Epithelial cell of prostate (primary cell): ENCODE results near the gene HBP1.
A peak's percentile ranks its signal among the peaks of the same experiment; 100 is the strongest.
"Not testable (repeated sequence)": the region's sequence is repeated elsewhere in the genome, so short reads cannot be mapped to it uniquely, and the experiment has no call there.

ENCODE experiments used
- DNase-seq: peaks from one replicate; pipeline ENCODE4 v3.0.0-alpha.2; 2011; ENCODE audit warnings: low read depth, low spot score
- H3K27ac ChIP-seq: fragments of 450-650 bp; 2 replicates; pipeline ENCODE4 v1.5.1; 2017; ENCODE audit warnings: mild to moderate bottlenecking

Gene HBP1

DNA sequence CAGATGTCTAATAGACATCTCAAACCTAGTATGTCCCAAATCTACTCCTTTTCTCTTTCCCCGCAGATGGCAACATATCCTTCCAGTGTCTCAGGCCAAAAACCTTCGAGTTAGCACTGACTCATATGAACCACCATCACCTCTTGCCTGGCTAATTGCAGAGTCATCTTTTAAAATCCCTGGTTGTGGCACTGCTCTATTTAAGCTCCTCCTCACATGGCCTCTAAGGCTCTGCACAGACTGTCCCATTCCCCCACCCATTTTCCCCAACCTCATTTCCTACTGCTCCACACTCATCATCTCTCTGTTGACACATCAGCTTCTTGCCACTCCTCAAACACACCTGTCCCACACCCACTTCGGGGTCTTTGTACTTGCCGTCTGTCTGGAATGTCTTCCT is 16.8 kb upstream of the HBP1 start:
- H3K27ac ChIP-seq = no peak overlapping the region
- no peak for DNase-seq

DNA sequence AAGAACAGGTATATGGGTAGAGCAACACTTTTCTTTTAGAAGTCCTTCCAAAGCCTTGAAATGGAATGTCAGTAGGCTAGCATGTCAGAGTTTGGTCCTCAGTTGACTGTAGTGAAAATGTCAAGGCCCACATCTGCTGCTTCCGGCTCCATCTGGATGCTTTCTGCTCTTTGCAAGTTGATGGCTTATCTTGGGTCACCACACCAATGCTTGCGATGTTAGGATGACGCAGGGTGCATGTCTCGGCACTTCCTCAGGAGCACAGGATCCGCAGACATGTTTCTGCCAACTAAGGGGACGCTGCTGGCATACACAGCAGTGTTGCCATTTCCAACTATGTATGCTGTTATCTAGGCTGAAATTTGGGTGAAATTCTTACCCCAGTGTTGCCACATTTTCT is 14.0 kb upstream of the HBP1 start:
- no peak overlapping the region for H3K27ac ChIP-seq
- no peak for DNase-seq

DNA sequence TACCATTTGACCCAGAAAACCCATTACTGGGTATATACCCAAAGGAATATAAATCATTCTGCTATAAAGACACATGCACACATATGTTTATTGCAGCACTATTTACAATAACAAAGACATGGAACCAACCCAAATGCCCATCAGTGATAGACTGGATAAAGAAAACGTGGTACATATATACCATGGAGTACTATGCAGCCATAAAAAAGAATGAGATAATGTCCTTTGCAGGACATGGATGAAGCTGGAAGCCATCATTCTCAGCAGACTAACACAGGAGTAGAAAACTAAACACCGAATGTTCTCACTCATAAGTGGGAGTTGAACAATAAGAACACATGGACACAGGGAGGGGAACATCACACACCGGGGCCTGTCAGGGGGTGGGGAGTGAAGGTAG is 13.1 kb upstream of the HBP1 start:
- not testable (repeated sequence) for H3K27ac ChIP-seq, DNase-seq

DNA sequence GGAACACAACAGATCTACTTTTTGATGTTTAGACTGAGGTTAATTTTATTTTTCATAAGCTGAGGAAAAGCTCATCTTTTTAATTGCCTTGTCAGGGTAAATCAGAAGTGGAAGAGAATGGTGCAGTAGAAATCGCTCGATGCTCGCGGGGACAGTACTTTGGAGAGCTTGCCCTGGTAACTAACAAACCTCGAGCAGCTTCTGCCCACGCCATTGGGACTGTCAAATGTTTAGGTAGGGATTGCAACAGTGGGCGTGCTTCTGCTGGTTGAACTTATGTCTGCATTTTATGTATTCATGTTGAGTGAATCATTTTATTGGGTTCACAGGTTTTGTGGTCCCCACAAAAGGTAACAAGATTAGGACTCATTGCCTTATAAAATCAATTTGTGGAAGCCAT is 11.7 kb upstream of the HBP1 start:
- no peak for DNase-seq
- no peak overlapping the region for H3K27ac ChIP-seq

DNA sequence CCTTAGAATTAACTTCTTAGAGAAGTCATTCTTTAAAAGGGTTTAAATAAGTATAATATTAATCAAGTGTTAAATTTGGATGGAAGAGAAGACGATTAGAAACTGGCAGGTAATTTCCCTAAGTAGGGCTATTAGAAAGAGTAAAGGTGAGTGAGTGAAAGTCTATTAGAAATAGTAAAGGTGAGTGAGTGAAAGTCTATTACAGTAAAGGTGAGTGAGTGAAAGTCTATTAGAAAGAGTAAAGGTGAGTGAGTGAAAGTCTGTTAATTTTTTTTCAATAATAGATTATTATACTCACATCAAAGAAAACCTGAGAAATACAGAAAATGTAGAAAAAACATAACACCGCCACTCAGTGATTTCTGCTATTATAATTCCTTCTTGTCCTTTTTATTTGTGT is 10.8 kb upstream of the HBP1 start:
- no peak for DNase-seq
- H3K27ac ChIP-seq = no peak overlapping the region

DNA sequence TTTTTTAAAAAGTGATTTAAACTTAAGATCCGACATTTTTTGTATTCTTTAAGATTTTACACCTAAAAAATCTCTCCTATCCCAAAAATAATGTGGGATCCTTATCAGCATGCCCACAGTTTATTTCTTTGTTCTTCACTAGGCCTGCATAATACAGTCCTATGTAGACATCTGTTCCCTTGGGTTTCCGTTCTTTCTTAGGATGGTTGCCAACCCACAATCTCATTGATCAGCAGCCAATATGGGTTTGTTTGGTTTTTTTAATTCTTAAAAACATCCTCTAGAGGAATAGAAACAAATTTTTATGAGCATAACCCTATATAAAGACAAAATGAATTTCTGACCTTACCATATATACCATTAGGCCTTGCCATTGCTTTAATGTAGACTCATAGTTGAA is 8.4 kb upstream of the HBP1 start:
- no peak overlapping the region for H3K27ac ChIP-seq
- no peak for DNase-seq

DNA sequence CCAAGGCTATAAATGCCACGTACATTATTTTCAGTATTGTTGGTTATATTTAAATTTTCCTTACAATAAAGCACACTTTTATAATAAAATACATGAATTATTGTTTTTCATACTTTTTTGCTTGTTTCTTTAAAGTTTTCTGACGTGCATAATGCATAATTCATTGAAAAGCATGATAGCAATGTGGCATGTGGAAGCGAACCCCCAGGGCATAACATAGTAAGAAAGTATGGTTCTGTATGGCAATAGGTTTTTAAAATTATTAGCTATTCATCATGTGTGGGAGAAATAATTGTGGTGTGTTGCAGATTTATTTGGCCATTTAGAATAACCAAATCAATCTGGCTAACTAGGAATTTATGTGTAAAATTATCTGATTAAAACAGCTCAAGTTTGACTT is 7.4 kb upstream of the HBP1 start:
- no peak overlapping the region for H3K27ac ChIP-seq

DNA sequence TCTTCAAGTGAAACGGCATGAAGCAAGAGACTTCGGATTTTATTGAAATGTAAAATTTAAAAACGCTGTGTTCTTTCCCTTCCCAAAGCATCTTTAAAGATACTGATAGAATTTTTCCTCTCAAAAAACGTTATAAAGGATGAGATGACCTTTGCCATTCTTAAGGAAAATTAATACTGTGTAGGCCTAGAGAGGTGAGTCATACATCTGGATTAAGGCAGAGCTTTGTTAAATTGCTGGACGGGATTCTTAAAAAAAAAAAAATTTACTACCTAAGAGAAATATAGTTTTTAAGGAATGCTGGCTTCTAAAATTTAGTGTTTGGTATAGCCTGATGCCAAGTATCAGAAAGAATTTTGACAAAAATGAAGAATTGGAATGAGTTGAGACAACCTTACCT is 6.3 kb upstream of the HBP1 start:
- H3K27ac ChIP-seq = no peak overlapping the region
- no peak for DNase-seq

More for the DNA sequence above, 7.4 kb upstream of the HBP1 start:
- no peak for DNase-seq

DNA sequence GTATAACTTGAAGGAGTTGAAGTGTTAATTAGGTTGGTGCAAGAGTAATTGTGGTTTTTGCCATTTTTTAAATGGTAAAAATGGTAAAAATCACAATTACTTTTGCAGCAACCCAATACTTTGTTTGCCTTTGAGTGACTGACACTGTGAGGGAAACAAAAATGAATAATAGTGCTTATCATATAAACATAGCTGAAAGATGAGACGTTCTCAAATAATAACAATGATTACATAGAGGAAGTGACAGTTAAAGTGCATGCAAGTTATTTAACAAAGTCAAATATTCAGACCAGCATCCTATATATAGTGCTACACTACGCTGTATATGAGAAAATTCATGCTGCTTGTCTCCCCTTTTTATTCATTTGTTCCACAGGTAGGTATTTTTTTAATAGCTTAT is 4.7 kb upstream of the HBP1 start:
- no peak overlapping the region for H3K27ac ChIP-seq
- no peak for DNase-seq

DNA sequence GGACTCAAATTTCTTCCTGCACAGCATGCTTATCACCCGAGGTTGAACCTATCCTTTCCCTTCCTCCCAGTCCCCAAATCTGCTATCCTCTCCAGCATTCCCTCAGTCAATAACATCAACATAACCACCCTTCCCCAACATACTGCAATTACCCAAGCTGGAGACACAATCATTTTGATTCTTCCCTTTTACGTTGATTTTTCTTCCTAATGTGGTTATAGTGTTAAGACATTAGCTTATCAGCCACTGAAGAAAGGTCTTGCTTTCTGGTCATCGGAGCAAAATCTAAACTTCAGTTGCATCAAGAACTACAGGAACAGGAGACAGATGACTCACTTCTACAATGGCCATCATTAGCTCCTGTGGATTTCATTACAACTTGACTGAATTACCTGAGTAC is 3.5 kb upstream of the HBP1 start:
- no peak for DNase-seq
- H3K27ac ChIP-seq = no peak overlapping the region

DNA sequence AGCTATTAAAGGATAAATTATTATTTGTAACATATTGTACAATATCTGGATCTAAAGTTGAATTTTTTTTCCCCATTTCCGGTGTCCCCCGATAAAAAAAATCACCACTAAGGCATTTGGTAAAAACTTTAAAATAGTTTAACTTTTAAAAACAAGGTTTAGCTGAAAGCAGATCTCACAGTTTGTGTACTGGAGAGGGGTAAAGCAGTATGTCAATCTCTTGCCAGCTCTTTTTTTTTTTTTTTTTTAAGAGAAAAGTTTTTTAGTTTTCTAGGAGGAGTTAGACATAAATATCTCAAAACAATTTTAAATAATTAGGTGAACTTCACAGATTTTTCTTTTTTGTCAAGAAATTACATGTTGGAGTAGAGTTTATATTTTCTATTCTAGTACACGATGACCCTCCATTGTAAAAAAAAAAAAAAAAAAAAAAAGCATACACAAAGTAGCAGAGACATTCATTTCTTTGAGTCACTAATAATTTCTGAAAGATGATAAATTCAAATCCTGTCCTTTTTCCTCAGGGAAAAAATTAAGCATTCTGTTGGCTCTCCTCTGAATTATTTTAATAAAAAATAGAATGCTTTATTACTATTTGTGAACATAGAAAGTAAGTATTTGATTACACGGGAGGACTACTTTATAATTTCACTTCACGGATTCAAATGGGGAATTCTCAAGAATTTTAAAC is 1.9 kb upstream of the HBP1 start:
- no peak for DNase-seq
- H3K27ac ChIP-seq = peak overlapping the region; percentile 95

DNA sequence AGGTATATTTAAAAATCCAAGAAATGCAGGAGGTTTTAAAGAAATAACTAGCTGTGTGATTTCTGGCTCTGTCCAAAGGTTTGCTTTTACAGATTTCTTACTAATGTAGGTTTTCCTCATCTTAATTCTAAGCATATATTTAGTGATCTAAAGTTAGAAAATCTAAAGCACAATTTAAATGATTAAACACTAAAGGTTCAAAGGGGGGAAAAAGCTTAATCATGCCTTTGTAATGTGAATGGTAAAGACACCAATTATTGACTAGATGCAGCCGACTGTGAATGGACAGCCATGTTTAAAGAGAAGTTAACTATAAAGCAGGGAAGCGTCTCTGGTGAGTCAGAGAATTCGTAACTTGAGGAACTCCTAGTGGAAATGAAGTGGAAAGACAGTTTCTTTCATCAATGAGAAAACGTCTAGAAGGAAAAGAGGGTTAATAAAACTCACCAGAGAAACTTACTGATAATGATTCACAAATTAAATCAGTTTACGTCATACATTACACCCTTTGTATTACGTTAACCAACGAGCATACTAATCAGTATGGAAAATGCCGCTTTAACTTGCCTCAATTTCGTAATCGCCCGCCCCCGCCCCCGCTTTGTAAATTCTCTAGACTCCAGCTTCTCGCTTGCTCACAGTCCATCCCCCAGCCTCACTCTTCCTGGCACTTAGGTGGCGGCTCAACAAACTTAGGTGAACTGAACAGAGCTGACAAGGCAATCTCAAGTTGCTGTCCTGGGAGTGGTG is 1.1 kb upstream of the HBP1 start:
- H3K27ac ChIP-seq = peak overlapping the region; percentile 95
- peak; percentile 78 for DNase-seq

DNA sequence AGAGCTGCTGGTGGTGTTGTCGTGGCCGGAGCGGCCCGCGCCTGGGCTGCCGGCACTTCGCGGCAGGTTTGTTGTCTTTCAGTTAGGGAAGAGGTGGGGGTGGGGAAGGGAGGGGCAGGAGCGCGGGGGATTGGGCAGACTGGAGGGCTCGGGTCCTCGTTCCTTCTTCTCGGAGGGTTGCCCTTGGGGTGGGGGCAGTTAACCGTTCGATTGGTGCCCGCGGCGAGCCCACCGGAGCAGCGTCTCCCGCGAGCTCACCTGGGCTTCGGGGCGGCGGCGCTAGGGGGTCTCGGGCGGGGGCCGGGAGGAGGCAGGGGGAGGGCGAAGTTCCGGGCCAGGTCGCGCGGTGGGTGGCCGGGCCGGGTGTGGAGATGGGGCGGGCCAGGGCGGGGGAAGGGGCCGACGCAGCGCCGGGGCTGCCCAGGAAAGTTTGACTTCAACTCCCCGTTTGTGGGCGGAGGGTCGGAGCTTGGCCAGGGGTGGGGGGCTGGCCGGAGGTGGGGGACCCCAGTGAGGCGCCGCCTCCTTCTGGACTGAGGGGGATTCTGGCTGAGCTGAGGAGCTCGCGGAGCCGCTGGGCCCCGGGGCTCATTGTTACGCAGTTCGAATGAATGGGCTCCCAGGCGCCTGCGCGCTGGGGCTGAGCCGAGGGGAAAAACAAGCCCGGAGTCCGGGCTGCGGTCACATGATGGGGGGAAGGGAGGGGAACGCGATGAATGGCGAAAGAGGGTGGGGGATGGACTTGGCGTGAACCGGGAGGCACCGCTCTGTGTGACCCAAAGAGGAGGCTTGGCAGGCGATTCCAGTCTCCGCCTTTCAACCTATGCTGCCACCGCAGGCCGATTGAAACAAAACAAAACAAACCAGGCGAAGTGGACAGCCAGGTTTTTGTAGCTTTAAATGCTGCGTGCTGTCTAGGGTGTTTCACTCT is 582 bp downstream of the HBP1 start:
- H3K27ac ChIP-seq = peak overlapping the region; percentile 95
- DNase-seq = peak; percentile 89

DNA sequence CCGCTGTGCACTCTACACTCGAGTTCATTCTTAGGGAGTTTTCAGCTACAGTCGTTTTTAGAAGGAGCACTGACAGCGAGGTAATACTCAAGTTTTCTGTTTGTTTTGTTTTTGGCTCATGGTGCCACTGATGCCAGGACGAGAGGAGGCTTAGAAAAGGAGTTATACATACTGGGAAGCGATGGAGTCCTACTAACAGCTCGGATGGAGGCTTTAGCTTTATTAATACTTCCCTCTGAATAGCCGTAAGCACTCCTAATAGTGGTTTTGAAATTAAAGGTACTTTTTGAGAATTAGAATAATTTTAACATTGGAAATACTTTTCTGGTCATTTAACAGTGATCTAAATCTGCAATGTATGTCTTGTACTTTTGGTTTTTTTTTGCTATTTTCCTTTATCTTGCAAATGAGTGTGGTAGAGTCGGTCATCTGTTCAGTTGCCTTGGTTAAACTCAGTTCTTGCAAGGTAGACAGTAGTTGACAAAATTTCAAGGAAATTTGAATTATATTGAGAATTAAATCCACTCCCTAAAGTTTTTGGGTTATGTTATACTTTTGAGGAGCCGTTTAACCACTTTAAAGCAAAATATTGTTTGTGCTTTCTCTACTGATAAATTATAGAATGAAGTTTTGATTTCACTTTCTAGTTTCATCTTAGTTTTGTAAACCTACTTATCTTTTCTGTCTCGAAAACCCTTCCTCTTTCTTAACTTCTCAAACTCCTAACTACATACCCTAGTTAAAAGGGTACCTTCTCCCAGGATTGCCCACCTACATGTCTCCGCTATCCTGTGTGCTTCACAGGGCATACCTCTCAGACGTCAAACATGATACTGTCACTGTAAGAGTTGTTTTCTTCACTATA is 1.5 kb downstream of the HBP1 start:
- DNase-seq = no peak

DNA sequence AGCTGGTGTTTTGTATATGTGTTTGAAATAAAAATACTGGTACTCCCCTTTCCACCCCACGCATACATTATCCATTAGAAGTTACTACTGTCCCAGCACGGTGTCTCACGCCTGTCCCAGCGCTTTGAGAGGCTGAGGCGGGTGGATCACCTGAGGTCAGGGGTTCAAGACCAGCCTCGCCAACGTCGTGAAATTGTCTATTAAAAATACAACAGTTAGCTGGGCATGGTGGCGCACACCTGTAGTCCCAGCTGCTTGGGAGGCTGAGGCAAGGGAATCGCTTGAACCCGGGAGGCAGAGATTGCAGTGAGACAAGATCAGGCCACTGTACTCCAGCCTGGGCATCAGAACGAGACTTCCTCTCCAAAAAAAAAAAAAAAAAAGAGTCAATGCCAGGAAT is 2.7 kb downstream of the HBP1 start:
- no peak for DNase-seq
- H3K27ac ChIP-seq = no peak overlapping the region

More for the DNA sequence above, 1.5 kb downstream of the HBP1 start:
- peak overlapping the region; percentile 95 for H3K27ac ChIP-seq

DNA sequence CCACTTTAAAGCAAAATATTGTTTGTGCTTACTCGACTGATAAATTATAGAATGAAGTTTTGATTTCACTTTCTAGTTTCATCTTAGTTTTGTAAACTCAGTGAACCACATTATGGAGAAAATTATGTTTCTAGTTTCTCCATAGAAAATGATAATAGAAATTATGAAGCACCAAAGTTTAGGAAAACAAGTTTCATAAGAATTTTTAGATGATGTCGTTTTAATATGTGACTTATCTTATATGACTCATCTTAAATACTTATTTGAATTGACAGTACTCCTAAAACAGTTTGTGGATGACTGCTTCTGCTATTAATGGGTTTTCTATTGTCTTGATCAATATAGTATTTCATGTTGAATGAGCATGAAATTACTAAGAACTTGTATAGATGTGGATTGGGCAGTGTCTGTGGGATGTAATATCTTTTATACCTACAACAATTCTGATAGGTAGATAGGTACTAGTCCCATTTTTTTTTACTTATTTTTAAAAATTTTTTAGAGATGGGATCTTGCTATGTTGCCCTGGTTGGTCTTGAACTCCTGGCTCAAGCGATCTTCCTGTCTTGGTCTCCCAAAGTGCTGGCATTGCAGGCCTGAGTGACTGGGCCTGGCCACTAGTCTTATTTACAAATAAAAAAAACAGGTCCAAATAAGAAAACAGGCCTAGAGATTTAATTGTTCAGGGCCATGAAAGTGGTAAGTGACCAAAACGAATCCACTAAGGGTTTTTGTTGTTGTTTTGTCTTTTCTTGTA is 3.7 kb downstream of the HBP1 start:
- H3K27ac ChIP-seq = no peak overlapping the region
- no peak for DNase-seq

DNA sequence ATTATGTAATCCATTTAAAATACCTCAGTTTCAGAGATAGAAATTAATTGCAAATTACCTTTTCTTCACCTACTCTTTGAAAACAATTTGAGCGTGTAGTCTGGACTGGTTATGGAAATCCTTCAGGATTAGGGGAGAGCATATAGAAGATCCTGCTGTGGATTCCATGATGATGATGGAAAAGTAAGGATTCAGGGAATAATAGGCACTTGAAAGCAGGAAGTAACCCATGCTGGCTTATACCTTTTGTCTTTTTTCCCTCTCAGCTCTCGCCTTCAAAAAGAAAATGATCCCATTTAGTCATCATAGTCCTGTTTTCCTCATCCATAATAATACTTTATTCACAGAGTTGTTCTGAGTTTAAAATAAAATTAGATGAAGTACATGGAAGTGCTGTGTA is 4.4 kb downstream of the HBP1 start:
- H3K27ac ChIP-seq = no peak overlapping the region
- no peak for DNase-seq

DNA sequence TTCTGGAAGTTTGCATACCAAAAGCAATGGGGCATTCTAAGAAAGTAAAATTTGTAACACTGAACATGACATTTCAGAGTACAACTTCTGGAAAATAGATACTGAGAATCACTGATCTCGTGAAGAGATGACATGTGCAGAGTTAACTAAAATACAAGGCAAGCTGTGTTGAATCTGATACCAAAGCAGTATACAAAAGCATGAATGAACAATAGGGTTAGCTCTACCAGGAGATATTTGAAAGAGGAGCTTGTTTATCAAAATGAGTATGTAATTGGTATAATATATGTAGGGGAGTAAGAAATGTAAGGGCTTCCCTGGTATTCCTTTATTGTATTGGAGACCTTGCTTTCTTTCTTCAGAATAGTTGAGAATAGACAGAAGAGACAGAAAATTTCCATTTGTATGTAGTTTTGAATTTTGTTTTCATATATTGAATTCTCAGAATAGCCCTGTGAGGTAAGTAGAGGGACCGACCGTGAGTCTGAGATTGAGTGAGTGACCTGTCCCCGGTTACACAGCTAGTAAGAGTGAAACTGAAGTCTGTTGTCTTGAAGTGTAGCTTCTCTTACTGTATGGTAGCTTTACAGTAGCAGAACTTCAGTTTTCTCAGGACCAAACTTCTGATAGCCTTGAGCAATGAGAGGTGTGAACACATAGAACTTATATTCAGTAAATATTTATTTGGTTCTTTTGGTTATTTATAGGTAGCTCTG is 5.0 kb downstream of the HBP1 start:
- no peak overlapping the region for H3K27ac ChIP-seq
- no peak for DNase-seq
